Pancreas (tissue), 10 donors: ENCODE results near the gene ZFP1. TPM values are rescaled to one million over a fixed set of nuclear protein-coding genes. Genes with fewer than 3 reads are reported as not detected.
"Not testable (repeated sequence)": the region's sequence is repeated elsewhere in the genome, so short reads cannot be mapped to it uniquely, and the experiment has no call there.

Experiments
- ATAC-seq, 4 donors: fragments of 200-7000 bp; cut with Tn5 transposase; one replicate each; pipeline versions ENCODE4 v1.8.0 to v1.9.1; 2020; ENCODE audit warnings: mild to moderate bottlenecking in 4 of 4, moderate library complexity in 4 of 4
- DNase-seq, 6 donors: peaks; one replicate each; pipeline ENCODE4 v3.0.0-alpha.2; 2020
- FAIRE-seq: peaks from 2 replicates; lab custom pipeline; 2012; peaks lifted over from hg19 to GRCh38; lab: Jason Lieb, UNC
- H3K27ac ChIP-seq, 4 donors: fragments of 200-600 bp; sonication (generic); 1 replicate in 3 of 4; 2 replicates in 1 of 4; pipeline versions ENCODE4 v1.5.0 to v1.8.0; 2020
- H3K27me3 ChIP-seq, 4 donors: fragments of 200-600 bp; one replicate each; pipeline ENCODE4 v1.8.0; 2021
- H3K36me3 ChIP-seq, 3 donors: fragments of 200-600 bp; sonication (generic) in 1 of 3; one replicate each; pipeline versions ENCODE4 v1.5.0 to v1.8.0; 2020 to 2021
- H3K4me1 ChIP-seq, 3 donors: fragments of 200-600 bp; one replicate each; pipeline ENCODE4 v1.8.0; 2021
- H3K4me3 ChIP-seq, 4 donors: fragments of 200-600 bp; sonication (generic) in 2 of 4; one replicate each; pipeline versions ENCODE4 v1.5.0 to v1.8.0; 2020 to 2021
- H3K9me3 ChIP-seq, 4 donors: fragments of 200-600 bp; one replicate each; pipeline ENCODE4 v1.8.0; 2021
- WGBS, 2 donors: extraction: QIAGEN DNeasy Blood & Tissue Kit; methylation state at CpG; one replicate each; pipeline ENCODE4 v1.1.7; 2013; 5-methylcytosine and 5-hydroxymethylcytosine counted together
- intact Hi-C, 3 donors: fragments of 100-400 bp; cut with DNase I; formaldehyde crosslinking; loops; one replicate each; pipeline versions ENCODE4 v1.11.1 to v1.14.2; 2022
- polyA plus RNA-seq, 2 donors: library from polyadenylated mRNA; stranded (reverse); fragments of 200-250 nt; gene quantifications; one replicate each; pipeline ENCODE4 v1.2.3, GENCODE V29; 2013
- total RNA-seq, 6 donors: library from RNA; stranded (reverse); fragmentation: NEBNext Ultra II Directional in 4 of 6; extraction: Animal tissue kit (Norgen Biotek cat#: 25700) in 4 of 6; gene quantifications; one replicate each; pipeline versions ENCODE4 v1.2.1 to v1.2.4, GENCODE V29; 2021 to 2023
- TF ChIP-seq, protein P1 (sequence below), 4 donors: fragments of 200-600 bp; sonication (generic) in 3 of 4; IDR thresholded peaks; one replicate each; pipeline versions ENCODE4 v1.5.0 to v1.8.0; 2021; ENCODE audit warnings: antibody characterized with exemption in 4 of 4
- donor health status: healthy with polysubstance abuse.
- donor health status: DM: no; HTN: no; CAD: no; lungs with moderate emphysema.
- donor health status: DM: no; HTN: no; CAD: no.
- donor health status: control.
- donor health status: control.
- donor health status: Bipolar disorder and iron deficiency.
- donor health status: DM: yes; HTN: yes; CAD: no.
- donor health status: DM: no; HTN: no; CAD: no.
- donor health status: DM: no; HTN: no; CAD: no.
- donor health status: DM: yes; HTN: yes; CAD: no.

ZFP1 gene
- total and polyA plus RNA-seq, 8 donors, result 1.8 to 4.2 (median 3.1) TPM

DNA sequence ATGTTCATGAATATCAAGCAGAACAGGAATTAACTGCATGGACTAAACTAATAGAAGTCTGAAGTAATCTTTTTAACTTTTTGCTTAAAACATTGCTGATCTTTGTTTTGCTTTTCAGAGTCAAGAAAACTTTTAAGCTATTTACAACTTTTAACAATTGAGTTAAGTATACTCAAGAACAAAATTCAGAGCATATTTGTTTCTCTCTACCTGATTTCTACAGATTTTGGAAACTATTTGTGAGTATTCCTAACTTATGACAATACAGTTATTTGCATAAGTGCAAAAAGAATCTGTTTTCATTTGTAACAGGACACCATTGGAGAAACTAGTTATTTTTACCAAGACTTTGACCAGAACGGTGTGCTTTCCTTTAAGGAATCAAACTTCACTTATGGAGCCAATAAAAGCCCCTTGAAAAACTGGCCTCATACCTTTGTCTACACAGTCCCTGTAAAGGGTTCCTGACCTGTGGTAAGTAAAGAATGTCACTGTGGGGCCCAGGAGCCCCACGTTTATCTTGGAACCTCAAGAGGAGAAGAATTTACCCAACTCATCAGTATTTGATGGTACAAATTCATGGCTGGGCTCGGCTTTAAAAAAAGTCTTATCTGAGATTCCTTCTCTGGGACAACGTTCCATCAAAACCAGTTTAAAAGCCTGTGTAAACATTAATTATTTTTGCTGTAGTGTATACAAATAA is 20.5 kb upstream of the ZFP1 start:
- FAIRE-seq, result no peak
- WGBS, 2 donors, result 56 to 61% methylated on average over 4 of the region's 4 CpGs

DNA sequence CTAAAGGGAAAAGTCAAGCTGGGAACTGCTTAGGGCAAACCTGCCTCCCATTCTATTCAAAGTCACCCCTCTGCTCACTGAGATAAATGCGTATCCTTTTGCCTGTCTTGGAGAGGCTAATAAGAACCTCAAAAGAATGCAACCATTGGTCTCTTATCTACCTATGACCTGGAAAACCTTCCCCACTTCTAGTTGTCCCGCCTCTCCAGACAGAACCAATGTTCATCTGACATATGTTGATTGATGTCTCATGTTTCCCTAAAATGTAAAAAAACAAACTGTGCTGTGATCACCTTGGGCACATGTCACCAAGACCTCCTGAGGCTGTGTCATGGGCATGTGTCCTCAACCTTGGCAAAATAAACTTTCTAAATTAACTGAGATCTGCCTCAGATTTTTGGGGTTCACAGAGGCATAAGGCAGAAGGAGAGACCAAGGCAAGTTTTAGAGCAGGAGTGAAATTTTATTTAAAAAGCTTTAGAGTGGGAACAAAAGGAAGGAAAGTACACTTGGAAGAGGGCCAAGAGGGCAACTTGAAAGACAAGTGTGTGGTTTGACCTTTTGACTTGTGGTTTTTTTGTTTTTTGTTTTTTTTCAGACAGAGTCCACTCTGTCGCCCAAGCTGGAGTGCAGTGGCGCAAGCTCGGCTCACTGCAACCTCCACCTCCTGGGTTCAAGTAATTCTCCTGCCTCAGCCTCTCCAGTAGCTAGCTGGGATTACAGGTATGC is 18.7 kb upstream of the ZFP1 start:
- not testable (repeated sequence) for ATAC-seq

More for the DNA sequence above, 20.5 kb upstream of the ZFP1 start:
- Histone ChIP-seq H3K4me1 (no peaks in the 10 kb centered on the region), H3K27me3 (no peaks in the 10 kb centered on the region), H3K27ac (no peak overlapping the region), H3K4me3 (no peak overlapping the region), H3K36me3 (no peaks in the 10 kb centered on the region), H3K9me3 (no peaks in the 10 kb centered on the region)
- ATAC-seq, result no peak
- intact Hi-C loops, result no loop called here
- TF ChIP-seq, protein P1, sequence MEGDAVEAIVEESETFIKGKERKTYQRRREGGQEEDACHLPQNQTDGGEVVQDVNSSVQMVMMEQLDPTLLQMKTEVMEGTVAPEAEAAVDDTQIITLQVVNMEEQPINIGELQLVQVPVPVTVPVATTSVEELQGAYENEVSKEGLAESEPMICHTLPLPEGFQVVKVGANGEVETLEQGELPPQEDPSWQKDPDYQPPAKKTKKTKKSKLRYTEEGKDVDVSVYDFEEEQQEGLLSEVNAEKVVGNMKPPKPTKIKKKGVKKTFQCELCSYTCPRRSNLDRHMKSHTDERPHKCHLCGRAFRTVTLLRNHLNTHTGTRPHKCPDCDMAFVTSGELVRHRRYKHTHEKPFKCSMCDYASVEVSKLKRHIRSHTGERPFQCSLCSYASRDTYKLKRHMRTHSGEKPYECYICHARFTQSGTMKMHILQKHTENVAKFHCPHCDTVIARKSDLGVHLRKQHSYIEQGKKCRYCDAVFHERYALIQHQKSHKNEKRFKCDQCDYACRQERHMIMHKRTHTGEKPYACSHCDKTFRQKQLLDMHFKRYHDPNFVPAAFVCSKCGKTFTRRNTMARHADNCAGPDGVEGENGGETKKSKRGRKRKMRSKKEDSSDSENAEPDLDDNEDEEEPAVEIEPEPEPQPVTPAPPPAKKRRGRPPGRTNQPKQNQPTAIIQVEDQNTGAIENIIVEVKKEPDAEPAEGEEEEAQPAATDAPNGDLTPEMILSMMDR (IDR thresholded peaks at IDR 0.05), result no peak
- no peak for DNase-seq

DNA sequence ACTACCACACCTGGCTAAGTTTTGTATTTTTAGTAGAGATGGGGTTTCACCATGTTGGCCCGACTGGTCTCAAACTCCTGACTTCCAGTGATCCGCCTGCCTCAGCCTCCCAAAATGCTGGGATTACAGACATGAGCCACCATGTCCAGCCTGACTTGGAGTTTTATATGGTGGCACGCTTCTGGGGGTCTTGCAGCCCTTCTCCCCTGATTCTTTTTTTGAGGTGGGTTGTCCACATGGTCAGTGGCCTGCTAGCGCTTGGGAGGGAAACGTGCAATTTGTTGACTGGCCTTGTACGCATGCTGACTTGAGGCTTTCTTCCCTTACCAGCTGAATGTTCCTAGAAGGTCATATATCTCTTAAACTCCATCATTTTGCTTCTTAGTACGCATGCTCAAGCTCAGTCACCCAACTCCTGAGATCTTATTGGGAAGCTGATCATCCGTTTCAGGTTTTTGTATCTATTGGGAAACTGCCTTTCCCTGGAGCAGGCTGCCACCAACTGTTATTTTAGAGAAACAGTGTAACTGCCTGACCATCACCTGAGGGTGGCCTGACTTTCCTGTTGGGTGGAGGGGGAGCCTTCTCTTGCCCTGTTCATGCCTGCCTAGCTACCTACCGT is 18.1 kb upstream of the ZFP1 start:
- Histone ChIP-seq H3K4me1 (no peaks in the 10 kb centered on the region), H3K9me3 (no peaks in the 10 kb centered on the region), H3K27me3 (no peaks in the 10 kb centered on the region), H3K36me3 (no peaks in the 10 kb centered on the region), H3K27ac (no peak overlapping the region), H3K4me3 (no peak overlapping the region)
- TF ChIP-seq, protein P1 (IDR thresholded peaks at IDR 0.05), result no peak
- ATAC-seq, result no peak
- FAIRE-seq, result no peak
- WGBS, 2 donors, result 86 to 89% methylated on average over 9 of the region's 9 CpGs
- no peak for DNase-seq
- intact Hi-C loops, result no loop called here

More for the DNA sequence above, 18.7 kb upstream of the ZFP1 start:
- intact Hi-C loops, H3K4me3 ChIP-seq, H3K4me1 ChIP-seq, H3K36me3 ChIP-seq, H3K27me3 ChIP-seq, H3K9me3 ChIP-seq, H3K27ac ChIP-seq, DNase-seq, FAIRE-seq: not testable (repeated sequence)
- WGBS, 2 donors, result 62% methylated on average over 5 of the region's 5 CpGs

DNA sequence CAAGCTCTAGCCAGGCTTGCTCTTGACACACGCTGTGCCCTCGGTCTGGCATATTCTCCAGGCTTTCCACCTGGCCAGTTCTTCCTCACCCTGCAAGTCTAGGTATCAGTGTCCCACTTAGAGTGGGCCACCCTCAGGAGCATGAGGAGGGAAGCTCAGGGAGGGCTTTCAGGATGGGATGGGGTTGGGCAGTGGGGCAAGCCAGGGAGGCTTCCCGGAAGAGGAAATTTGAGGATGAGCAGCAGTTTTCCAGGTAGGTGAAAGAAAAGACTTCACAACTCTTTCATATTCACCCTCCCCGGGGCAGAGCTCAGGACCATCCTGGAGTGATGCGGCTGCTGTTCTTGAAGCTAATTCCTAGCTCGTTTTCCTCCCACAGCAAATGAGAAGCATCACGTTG is 17.2 kb upstream of the ZFP1 start:
- Histone ChIP-seq H3K27ac (no peak overlapping the region), H3K4me1 (no peaks in the 10 kb centered on the region), H3K36me3 (no peaks in the 10 kb centered on the region), H3K9me3 (no peaks in the 10 kb centered on the region), H3K4me3 (no peak overlapping the region), H3K27me3 (no peaks in the 10 kb centered on the region)
- intact Hi-C loops, result no loop called here
- no peak for FAIRE-seq
- ATAC-seq, result no peak
- DNase-seq, result no peak
- TF ChIP-seq, protein P1 (IDR thresholded peaks at IDR 0.05), result no peak
- WGBS, 2 donors, result 72 to 73% methylated on average over 7 of the region's 7 CpGs

DNA sequence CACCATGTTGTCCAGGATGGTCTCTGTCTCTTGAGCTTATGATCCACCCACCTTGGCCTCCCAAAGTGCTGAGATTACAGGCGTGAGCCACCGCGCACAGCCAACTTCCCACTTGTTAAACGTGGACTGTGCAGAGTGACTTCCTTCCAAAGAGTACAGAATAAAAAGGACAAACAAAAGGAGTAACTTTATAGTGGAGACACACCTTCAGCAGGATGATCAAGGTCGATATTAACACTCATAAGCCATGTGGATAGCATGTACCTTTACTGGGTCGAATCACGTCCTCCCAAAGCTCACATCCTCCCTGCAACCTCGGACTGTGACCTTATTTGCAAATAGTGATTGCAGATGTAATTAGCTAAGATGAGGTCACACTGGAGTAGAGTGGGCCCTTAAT is 10.1 kb upstream of the ZFP1 start:
- FAIRE-seq, result no peak
- Histone ChIP-seq H3K9me3 (no peaks in the 10 kb centered on the region), H3K4me3 (no peak overlapping the region), H3K27ac (no peak overlapping the region), H3K27me3 (no peaks in the 10 kb centered on the region), H3K36me3 (no peaks in the 10 kb centered on the region), H3K4me1 (no peaks in the 10 kb centered on the region)
- 62 to 74% methylated on average over 8 of the region's 8 CpGs for WGBS, 2 donors
- TF ChIP-seq, protein P1 (IDR thresholded peaks at IDR 0.05), result no peak
- intact Hi-C loops, result no loop called here
- ATAC-seq, result no peak
- DNase-seq, result no peak
